Coronary artery (tissue), 2 donors: ENCODE data around the gene ZMYND15.
A peak's percentile ranks its signal among the peaks of the same experiment; 100 is the strongest.
"Not testable (repeated sequence)": the region's sequence is repeated elsewhere in the genome, so short reads cannot be mapped to it uniquely, and the experiment has no call there.

Experiments
- DNase-seq: peaks from one replicate; pipeline ENCODE4 v3.0.0-alpha.2; 2017; ENCODE audit warnings: low spot score
- H3K27ac ChIP-seq, 2 donors: fragments of 200-600 bp; sonication (generic); one replicate each; pipeline ENCODE4 v1.5.1; 2016 to 2019
- H3K4me3 ChIP-seq: fragments of 200-600 bp; sonication (generic); 2 replicates; pipeline ENCODE4 v1.5.1; 2016; ENCODE audit warnings: mild to moderate bottlenecking, moderate library complexity
- CTCF ChIP-seq: fragments of 200-600 bp; sonication (generic); IDR thresholded peaks from one replicate; pipeline ENCODE4 v1.5.1; 2019; ENCODE audit warnings: antibody characterized with exemption

The ZMYND15 gene

GRCh38 chr17:4701116-4701515 lies 38.5 kb upstream of the ZMYND15 start:
- TF ChIP-seq CTCF, result no peak
- DNase-seq, result no peak
- Histone ChIP-seq H3K4me3 (no peak overlapping the region), H3K27ac (no peak overlapping the region)

GRCh38 chr17:4703330-4703691 lies 36.3 kb upstream of the ZMYND15 start:
- no peak for DNase-seq
- H3K4me3 ChIP-seq, result peak overlapping the region; percentile 92
- TF ChIP-seq CTCF, result no peak
- peak overlapping the region; percentile 82 to 87 for H3K27ac ChIP-seq

- Histone ChIP-seq H3K4me3 (peak overlapping the region; percentile 92), H3K27ac (peak overlapping the region in 1 of 2 donors; percentile 82)
- DNase-seq, result not testable (repeated sequence)
These were observed 35.1 kb upstream of the ZMYND15 start for GRCh38 chr17:4704574-4704907.

GRCh38 chr17:4704991-4705390 lies 34.6 kb upstream of the ZMYND15 start:
- DNase-seq, result no peak
- H3K27ac ChIP-seq, result no peak overlapping the region
- no peak for TF ChIP-seq CTCF
- H3K4me3 ChIP-seq, result no peak overlapping the region

GRCh38 chr17:4706121-4706520 lies 33.5 kb upstream of the ZMYND15 start:
- Histone ChIP-seq H3K27ac (no peak overlapping the region), H3K4me3 (no peak overlapping the region)
- no peak for DNase-seq
- TF ChIP-seq CTCF, result no peak

GRCh38 chr17:4708436-4708835 lies 31.2 kb upstream of the ZMYND15 start:
- TF ChIP-seq CTCF, result no peak
- DNase-seq, result no peak

GRCh38 chr17:4709794-4710692 lies 29.6 kb upstream of the ZMYND15 start, which contains the start of gene ARRB2:
ARRB2 (plus strand) TSS chr17:4710632; CDS start chr17:4710722, 90 bp downstream.
- Histone ChIP-seq H3K4me3 (peak within 1 kb of the TSS; percentile 85), H3K27ac (peak within 1 kb of the TSS; percentile 76 to 92)
- peak; percentile 29 for TF ChIP-seq CTCF
- peak; percentile 98 for DNase-seq

More at GRCh38 chr17:4708436-4708835, 31.2 kb upstream of the ZMYND15 start:
- H3K4me3 ChIP-seq, result no peak overlapping the region
- H3K27ac ChIP-seq, result no peak overlapping the region
